Neural progenitor cell (in vitro differentiated cells): ENCODE results near the gene PCYOX1L.

Experiments
- CTCF ChIP-seq: fragments of 200-600 bp; sonication (generic); IDR thresholded peaks from 2 replicates; pipeline ENCODE4 v1.5.1; 2017; ENCODE audit warnings: antibody characterized with exemption, mild to moderate bottlenecking
- EZH2 ChIP-seq: fragments of 200-600 bp; sonication (generic); IDR thresholded peaks from 2 replicates; pipeline ENCODE4 v1.6.1; 2017; ENCODE audit warnings: antibody characterized with exemption, mild to moderate bottlenecking, moderate library complexity

- TF ChIP-seq CTCF (no peak), EZH2 (no peak)
These were observed 49.1 kb downstream of the PCYOX1L start for GRCh38 chr5:149406979-149407306.
